ENCODE measurements around the gene RASGRF1.

RASGRF1 gene

DNA sequence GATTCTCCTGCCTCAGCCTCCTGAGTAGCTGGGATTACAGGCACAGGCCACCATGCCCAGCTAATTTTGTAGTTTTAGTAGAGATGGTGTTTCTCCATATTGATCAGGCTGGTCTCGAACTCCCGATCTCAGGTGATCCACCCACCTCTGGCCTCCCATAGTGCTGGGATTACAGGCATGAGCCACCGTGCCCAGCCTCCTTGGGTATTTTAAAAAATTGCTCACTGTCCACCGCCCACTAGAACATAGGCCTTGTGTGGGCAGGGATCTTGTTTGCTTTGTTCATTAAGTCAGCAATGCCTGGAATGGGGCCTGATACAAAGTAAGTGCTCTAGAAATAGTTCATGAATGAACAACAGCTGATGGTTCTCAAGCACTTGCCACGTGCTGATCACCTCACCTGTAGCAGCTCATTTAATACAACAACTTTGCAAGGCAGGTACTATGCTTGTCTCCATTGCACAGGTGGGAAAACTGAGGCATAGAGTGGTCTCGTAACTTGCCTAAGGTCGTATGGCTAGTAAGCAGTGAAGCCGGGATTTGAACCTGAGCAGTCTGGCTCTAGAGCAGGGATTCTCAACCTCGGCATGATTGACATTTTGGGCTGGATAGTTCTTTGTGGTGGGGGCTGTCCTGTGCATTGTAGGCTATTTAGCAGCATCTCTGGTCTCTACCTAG lies 133.0 kb downstream of the RASGRF1 start:
- TF ChIP-seq, protein P1, sequence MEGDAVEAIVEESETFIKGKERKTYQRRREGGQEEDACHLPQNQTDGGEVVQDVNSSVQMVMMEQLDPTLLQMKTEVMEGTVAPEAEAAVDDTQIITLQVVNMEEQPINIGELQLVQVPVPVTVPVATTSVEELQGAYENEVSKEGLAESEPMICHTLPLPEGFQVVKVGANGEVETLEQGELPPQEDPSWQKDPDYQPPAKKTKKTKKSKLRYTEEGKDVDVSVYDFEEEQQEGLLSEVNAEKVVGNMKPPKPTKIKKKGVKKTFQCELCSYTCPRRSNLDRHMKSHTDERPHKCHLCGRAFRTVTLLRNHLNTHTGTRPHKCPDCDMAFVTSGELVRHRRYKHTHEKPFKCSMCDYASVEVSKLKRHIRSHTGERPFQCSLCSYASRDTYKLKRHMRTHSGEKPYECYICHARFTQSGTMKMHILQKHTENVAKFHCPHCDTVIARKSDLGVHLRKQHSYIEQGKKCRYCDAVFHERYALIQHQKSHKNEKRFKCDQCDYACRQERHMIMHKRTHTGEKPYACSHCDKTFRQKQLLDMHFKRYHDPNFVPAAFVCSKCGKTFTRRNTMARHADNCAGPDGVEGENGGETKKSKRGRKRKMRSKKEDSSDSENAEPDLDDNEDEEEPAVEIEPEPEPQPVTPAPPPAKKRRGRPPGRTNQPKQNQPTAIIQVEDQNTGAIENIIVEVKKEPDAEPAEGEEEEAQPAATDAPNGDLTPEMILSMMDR (conservative IDR thresholded peaks at IDR 0.05; ENCODE audit: control insufficient read depth, insufficient read depth, low read depth, low read length), result no peak
- no peak for DNase-seq (ENCODE audit: low read depth)
- H3K4me3 ChIP-seq (ENCODE audit: control insufficient read depth, low read depth, low read length), result no peak overlapping the region

DNA sequence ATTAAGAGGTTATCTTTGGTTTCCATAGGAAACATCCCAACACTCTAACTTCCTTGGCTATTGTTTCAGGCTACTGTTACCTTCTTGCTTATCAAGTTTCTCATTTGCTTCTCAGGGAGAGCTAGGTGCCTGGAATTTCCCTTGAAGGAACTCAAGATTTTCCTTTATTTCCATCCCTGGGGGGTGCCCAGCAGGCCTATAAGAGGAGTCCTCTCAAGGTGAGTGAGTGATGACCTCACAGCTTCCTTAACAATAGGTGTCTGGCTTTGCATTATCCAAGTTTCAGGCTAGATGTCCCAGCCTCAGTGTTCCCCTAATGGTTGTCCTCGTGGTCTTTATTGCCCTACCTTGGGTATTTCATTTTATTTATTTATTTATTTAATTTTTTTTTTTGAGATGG lies 133.6 kb downstream of the RASGRF1 start:
- TF ChIP-seq, protein P1 (conservative IDR thresholded peaks at IDR 0.05; ENCODE audit: control insufficient read depth, insufficient read depth, low read depth, low read length), result no peak
- DNase-seq (ENCODE audit: low read depth), result no peak
- H3K4me3 ChIP-seq (ENCODE audit: control insufficient read depth, low read depth, low read length), result no peak overlapping the region

DNA sequence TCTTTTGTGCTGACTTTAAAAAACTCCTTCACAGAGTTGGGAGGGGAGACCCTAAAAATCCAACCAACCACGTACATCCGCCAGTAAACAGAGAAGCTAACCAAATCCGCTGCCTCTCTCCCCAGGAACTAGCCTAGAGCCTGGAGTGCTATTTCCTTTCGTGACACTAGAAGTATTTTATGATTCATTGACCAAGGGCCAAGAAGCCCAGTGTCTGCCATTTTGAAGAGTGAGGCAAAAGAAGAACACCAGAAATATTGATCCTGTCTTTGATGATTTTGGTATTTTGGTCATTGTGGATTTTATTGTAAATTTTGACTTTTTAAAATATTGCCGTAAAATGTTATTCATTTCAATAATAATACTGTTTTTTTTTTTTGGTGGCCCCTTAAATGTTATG lies 135.2 kb downstream of the RASGRF1 start:
- TF ChIP-seq, protein P1 (conservative IDR thresholded peaks at IDR 0.05; ENCODE audit: control insufficient read depth, insufficient read depth, low read depth, low read length), result no peak
- no peak for DNase-seq (ENCODE audit: low read depth)
- H3K4me3 ChIP-seq (ENCODE audit: control insufficient read depth, low read depth, low read length), result no peak overlapping the region

DNA sequence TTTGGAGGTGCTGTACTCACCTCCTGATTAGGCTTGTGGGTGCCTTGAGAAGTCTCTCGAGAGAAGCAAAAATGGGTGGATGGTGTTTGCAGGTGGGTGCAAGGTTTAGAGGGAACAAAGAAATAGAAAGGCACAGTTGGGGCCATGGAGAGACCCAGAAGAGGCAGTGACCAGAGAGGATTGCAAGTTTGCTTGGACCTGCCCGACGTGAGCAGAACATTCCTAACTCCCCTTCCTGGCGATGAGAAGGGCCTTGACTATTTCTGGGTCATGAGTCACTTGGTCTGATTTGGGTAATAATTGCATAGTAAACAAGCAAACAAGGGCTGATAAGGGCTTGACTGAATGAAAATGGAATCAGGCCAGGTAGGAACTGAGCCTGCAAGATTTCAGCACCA lies 138.7 kb downstream of the RASGRF1 start:
- no peak for DNase-seq (ENCODE audit: low read depth)
- no peak overlapping the region for H3K4me3 ChIP-seq (ENCODE audit: control insufficient read depth, low read depth, low read length)
- TF ChIP-seq, protein P1 (conservative IDR thresholded peaks at IDR 0.05; ENCODE audit: control insufficient read depth, insufficient read depth, low read depth, low read length), result no peak

DNA sequence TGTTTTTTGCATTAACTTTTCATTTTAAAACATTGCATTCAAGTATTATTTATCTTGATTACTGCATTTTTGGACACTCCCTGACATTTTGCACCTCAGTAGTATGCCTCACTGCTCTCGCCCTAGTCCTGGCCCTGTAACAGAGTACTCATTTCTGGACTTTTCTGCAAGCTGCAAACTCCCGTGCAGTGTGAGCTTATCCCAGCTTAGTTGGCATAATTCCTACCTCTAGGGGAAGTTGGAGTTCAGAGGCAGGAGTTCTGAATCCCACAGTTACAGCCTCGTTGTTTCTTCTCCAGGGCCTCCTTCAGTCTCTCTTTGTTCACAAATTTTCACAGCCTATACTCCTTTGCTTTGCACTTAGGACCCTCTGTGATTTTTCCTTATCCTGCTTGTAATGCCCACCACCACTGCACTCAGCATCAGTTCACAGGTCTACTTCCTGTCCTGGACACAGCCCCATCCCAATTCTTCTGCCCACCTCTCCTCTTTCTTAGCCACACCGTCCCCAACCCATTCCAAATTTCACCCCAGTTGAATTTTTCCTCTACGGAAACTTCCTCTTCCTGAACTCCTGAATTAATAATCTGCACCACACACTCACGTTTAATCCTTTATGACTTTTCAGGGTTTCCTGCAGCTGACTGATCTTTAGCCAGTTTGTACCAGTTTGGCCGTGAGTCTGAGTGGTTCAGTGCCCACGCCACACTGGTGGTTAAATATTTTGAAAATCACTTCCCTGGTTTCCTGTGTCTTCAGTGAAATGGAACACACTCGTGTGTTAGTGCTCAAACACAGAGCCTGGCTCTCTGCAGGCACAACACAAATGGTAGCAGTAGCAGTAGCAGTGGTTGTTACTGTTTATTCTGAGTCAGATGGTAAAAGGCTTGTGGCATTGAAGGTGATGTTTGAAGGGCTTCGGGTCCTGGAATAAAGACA lies 139.4 kb downstream of the RASGRF1 start:
- TF ChIP-seq, protein P1 (conservative IDR thresholded peaks at IDR 0.05; ENCODE audit: control insufficient read depth, insufficient read depth, low read depth, low read length), result peak; percentile 16
- no peak for DNase-seq (ENCODE audit: low read depth)
- no peak overlapping the region for H3K4me3 ChIP-seq (ENCODE audit: control insufficient read depth, low read depth, low read length)

DNA sequence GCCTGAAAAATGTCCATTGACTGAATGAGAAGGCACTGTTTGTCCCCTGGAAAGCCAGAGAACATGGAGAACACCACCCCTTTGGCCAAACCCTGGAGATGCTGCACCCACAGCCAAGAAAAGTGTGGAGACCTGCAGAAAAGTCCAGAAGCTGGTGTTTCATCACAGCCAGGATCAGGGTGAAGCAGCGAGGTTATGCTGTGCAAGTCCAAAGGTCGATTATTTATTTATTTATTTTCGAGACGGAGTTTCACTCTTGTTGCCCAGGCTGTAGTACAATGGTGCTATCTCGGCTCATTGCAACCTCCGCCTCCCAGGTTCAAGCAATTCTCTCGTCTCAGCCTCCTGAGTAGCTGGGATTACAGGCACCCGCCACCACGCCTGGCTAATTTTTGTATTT lies 140.2 kb downstream of the RASGRF1 start:
- no peak overlapping the region for H3K4me3 ChIP-seq (ENCODE audit: control insufficient read depth, low read depth, low read length)
- DNase-seq (ENCODE audit: low read depth), result no peak
- TF ChIP-seq, protein P1 (conservative IDR thresholded peaks at IDR 0.05; ENCODE audit: control insufficient read depth, insufficient read depth, low read depth, low read length), result no peak

Measured in fibroblast of mammary gland (primary cell).